K562 (cell line): ENCODE measurements around the gene ATRN. TPM values are rescaled to one million over a fixed set of nuclear protein-coding genes. Genes with fewer than 3 reads are reported as not detected.

Experiments used
- ATAC-seq: fragments of 200-7000 bp; cut with Tn5 transposase; 3 replicates; pipeline ENCODE4 v1.9.1; 2020; ENCODE audit warnings: moderate library complexity
- BruUV-seq: library from RNA; stranded (reverse); fragments of 400-500 nt; replicated peaks from 2 replicates; lab custom pipeline; 2021; lab: Mats Ljungman, UMichigan
- CTCF ChIA-PET: fragments of 300-600 bp; formaldehyde crosslinking; extraction: SDS; loops from one replicate; lab custom pipeline; 2021; ENCODE audit warnings: low intra/inter-chr PET ratio; lab: Yijun Ruan, JAX
- POLR2A ChIA-PET: fragments of 300-600, 350-650 bp; sonication (Branson Sonifier 250); formaldehyde crosslinking; extraction: SDS; loops from one replicate; lab custom pipeline; 2021; ENCODE audit warnings: antibody characterized with exemption, inconsistent platforms; lab: Yijun Ruan, JAX
- DNase-seq, 4 experiments: peaks; one replicate each; pipeline versions ENCODE4 v3.0.0 to v3.0.0-alpha.2; 2011 to 2018; ENCODE audit warnings: low spot score in 3 of 4, mixed read lengths in 3 of 4; ENCODE audit errors: extremely low read depth in 1 of 4
- FAIRE-seq: peaks from 2 replicates; lab custom pipeline; 2011; peaks lifted over from hg19 to GRCh38; lab: Jason Lieb, UNC
- H2AFZ ChIP-seq: 2 replicates; pipeline ENCODE4 v1.6.0; 2011; ENCODE audit warnings: low read depth, low read length, control low read depth, inconsistent platforms
- H3K27ac ChIP-seq: fragments of 200-600 bp; 3 replicates; pipeline ENCODE4 v1.8.0; 2011; ENCODE audit warnings: low read depth, mild to moderate bottlenecking, control low read depth, inconsistent platforms, low read length, moderate library complexity, mixed read lengths; ENCODE audit errors: extremely low read depth
- H3K27me3 ChIP-seq, 2 experiments: fragments of 300-600 bp in 1 of 2; 2 replicates in 1 of 2; 3 replicates in 1 of 2; pipeline versions ENCODE4 v1.6.0 to v1.8.0; 2011; ENCODE audit warnings: inconsistent platforms in 2 of 2, low read length in 2 of 2, mild to moderate bottlenecking in 1 of 2, mixed read lengths in 1 of 2, moderate library complexity in 1 of 2; ENCODE audit not compliant: control insufficient read depth in 2 of 2, insufficient read depth in 2 of 2
- H3K36me3 ChIP-seq: fragments of 300-600 bp; 3 replicates; pipeline ENCODE4 v1.8.0; 2011; ENCODE audit warnings: mild to moderate bottlenecking, low read length, inconsistent platforms; ENCODE audit not compliant: control insufficient read depth, insufficient read depth
- H3K4me1 ChIP-seq, 2 experiments: fragments of 200-600 bp in 1 of 2; replicated peaks in 1 of 2; 2 replicates in 1 of 2; 3 replicates in 1 of 2; pipeline versions ENCODE4 v1.5.1 to v1.8.0; 2011; ENCODE audit warnings: inconsistent platforms in 2 of 2, low read length in 2 of 2, mild to moderate bottlenecking in 1 of 2, mixed read lengths in 1 of 2, moderate library complexity in 1 of 2; ENCODE audit not compliant: control insufficient read depth in 2 of 2, insufficient read depth in 2 of 2
- H3K4me2 ChIP-seq: 2 replicates; pipeline ENCODE4 v1.6.1; 2011; ENCODE audit warnings: low read length, control low read depth, inconsistent platforms, mixed read lengths; ENCODE audit not compliant: insufficient read depth
- H3K4me3 ChIP-seq: fragments of 200-600 bp; sonication (generic), shearing (Covaris generic); 2 replicates; pipeline ENCODE4 v1.5.1; 2016; ENCODE audit warnings: control low read depth, inconsistent platforms
- H3K79me2 ChIP-seq: fragments of 200-600 bp; 3 replicates; pipeline ENCODE4 v1.8.0; 2011; ENCODE audit warnings: low read length, inconsistent platforms; ENCODE audit not compliant: control insufficient read depth, insufficient read depth
- H3K9ac ChIP-seq, 2 experiments: 2 replicates each; pipeline versions ENCODE4 v1.6.0 to v1.6.1; 2011; ENCODE audit warnings: low read depth in 2 of 2, low read length in 2 of 2, control low read depth in 1 of 2, inconsistent platforms in 1 of 2, mild to moderate bottlenecking in 1 of 2, mixed read lengths in 1 of 2; ENCODE audit not compliant: insufficient read depth in 1 of 2
- H3K9me1 ChIP-seq: one replicate; pipeline ENCODE4 v1.6.0; 2011; ENCODE audit warnings: inconsistent platforms, mild to moderate bottlenecking, low read length, moderate library complexity; ENCODE audit not compliant: control insufficient read depth, insufficient read depth
- H3K9me3 ChIP-seq: replicated peaks from 2 replicates; pipeline ENCODE4 v1.5.1; 2011; ENCODE audit warnings: low read depth, low read length, inconsistent platforms; ENCODE audit not compliant: control insufficient read depth, insufficient read depth
- H4K20me1 ChIP-seq: replicated peaks from 2 replicates; pipeline ENCODE4 v1.6.1; 2011; ENCODE audit warnings: low read length, inconsistent platforms, mixed read lengths; ENCODE audit not compliant: control insufficient read depth, insufficient read depth
- ETV6 ChIP-seq, 3 experiments: fragments of 150-350 bp in 1 of 3; sonication (generic) in 1 of 3; formaldehyde crosslinking in 1 of 3; IDR thresholded peaks; 2 replicates each; pipeline versions ENCODE4 v1.6.1 to v1.8.0; 2014 to 2022; ENCODE audit warnings: borderline replicate concordance in 2 of 3, low read depth in 2 of 3, antibody characterized with exemption in 1 of 3, low read length in 1 of 3, mild to moderate bottlenecking in 1 of 3, missing genetic modification reagents in 1 of 3
- FIP1L1 ChIP-seq: fragments of 200-400 bp; formaldehyde crosslinking; IDR thresholded peaks from 2 replicates; pipeline ENCODE4 v1.6.1; 2018; ENCODE audit warnings: mild to moderate bottlenecking, low read depth, low read length; ENCODE audit not compliant: poor library complexity, severe bottlenecking
- FOSL1 ChIP-seq: fragments of 200-800 bp; sonication (Bioruptor generic); conservative IDR thresholded peaks from 2 replicates; pipeline ENCODE4 v1.6.1; 2016; ENCODE audit warnings: missing genetic modification characterization, missing compliant biosample characterization
- FOXA1 ChIP-seq: fragments of 450-650 bp; IDR thresholded peaks from 2 replicates; pipeline ENCODE4 v1.6.1; 2016; ENCODE audit warnings: mild to moderate bottlenecking, borderline replicate concordance
- GATA2 ChIP-seq: sonication (generic); formaldehyde crosslinking; IDR thresholded peaks from 2 replicates; pipeline ENCODE4 v1.4.0; 2020; ENCODE audit warnings: mild to moderate bottlenecking, missing genetic modification reagents
- HSF4 ChIP-seq: fragments of 250-450 bp; sonication (Bioruptor Pico); IDR thresholded peaks from 2 replicates; pipeline ENCODE4 v2.1.2; 2022; ENCODE audit warnings: mild to moderate bottlenecking, moderate library complexity, borderline replicate concordance
- MTA1 ChIP-seq: fragments of 450-650 bp; IDR thresholded peaks from 2 replicates; pipeline ENCODE4 v1.6.1; 2017; ENCODE audit warnings: borderline replicate concordance
- NCOA2 ChIP-seq, 2 experiments: fragments of 450-650 bp; IDR thresholded peaks; 2 replicates each; pipeline ENCODE4 v1.6.1; 2018; ENCODE audit warnings: mild to moderate bottlenecking in 2 of 2, moderate library complexity in 1 of 2; ENCODE audit not compliant: partially characterized antibody in 2 of 2
- RNF2 ChIP-seq: sonication (generic); IDR thresholded peaks from 2 replicates; pipeline ENCODE4 v1.6.1; 2016
- ZNF134 ChIP-seq: fragments of 250-450 bp; sonication (Bioruptor Pico); conservative IDR thresholded peaks from 2 replicates; pipeline ENCODE4 v1.4.0; 2020
- ZNF707 ChIP-seq: fragments of 250-450 bp; sonication (Bioruptor Pico); conservative IDR thresholded peaks from 2 replicates; pipeline ENCODE4 v1.8.0; 2022; ENCODE audit warnings: inconsistent platforms, mild to moderate bottlenecking, moderate library complexity
- WGBS: fragments of 100-300 bp; shearing (Covaris generic); methylation state at CpG from one replicate; pipeline ENCODE4 v1.1.6; 2016; ENCODE audit warnings: low coverage, mixed read lengths; ENCODE audit not compliant: insufficient coverage; ENCODE audit errors: missing lambda C conversion rate; 5-methylcytosine and 5-hydroxymethylcytosine counted together
- in situ Hi-C: fragments of 300-500 bp; cut with MboI; formaldehyde crosslinking; loops from 4 replicates; pipeline ENCODE4 v1.15.0; 2018; ENCODE audit warnings: inconsistent platforms, mixed read lengths
- intact Hi-C: fragments of 100-400 bp; cut with micrococcal nuclease; formaldehyde crosslinking; loops from 2 replicates; pipeline ENCODE4 v1.14.2; 2022
- polyA plus RNA-seq, 8 experiments: library from polyadenylated mRNA; depleted of rRNA in 4 of 8; stranded (reverse) in 5 of 8; unstranded in 3 of 8; fragments of >200 nt; fragmentation: Nextera tagmentation in 2 of 8; fragmentation: Illumina TruSeq in 1 of 8; extraction: Ambion mirVana in 2 of 8; extraction: Trizol in 1 of 8; gene quantifications; 2 replicates each; pipeline versions ENCODE4 v1.2.1 to v1.2.3, GENCODE V29; 2011 to 2014; ENCODE audit warnings: inconsistent platforms in 1 of 8, missing spikeins in 1 of 8
- total RNA-seq, 7 experiments: library from RNA; depleted of rRNA in 6 of 7; stranded (reverse); fragments of >200 nt in 6 of 7; fragmentation: Illumina TruSeq in 2 of 7; extraction: Trizol in 2 of 7; gene quantifications; 2 replicates each; pipeline versions ENCODE4 v1.2.1 to v1.2.3, GENCODE V29; 2011 to 2021; ENCODE audit warnings: low replicate concordance in 1 of 7
- TF ChIP-seq, protein P1 (sequence below), 2 experiments: fragments of 450-650 bp in 1 of 2; sonication (generic) in 1 of 2; formaldehyde crosslinking; conservative IDR thresholded peaks; 2 replicates each; pipeline versions ENCODE4 v1.4.0 to v1.8.1; 2020 to 2022; ENCODE audit warnings: mild to moderate bottlenecking in 1 of 2, missing genetic modification reagents in 1 of 2
- TF ChIP-seq, protein P2 (sequence below): sonication (generic); formaldehyde crosslinking; IDR thresholded peaks from 2 replicates; pipeline ENCODE4 v1.8.1; 2023; ENCODE audit warnings: mild to moderate bottlenecking, missing genetic modification reagents
- TF ChIP-seq, protein P3 (sequence below): fragments of 200-400 bp; formaldehyde crosslinking; IDR thresholded peaks from 2 replicates; pipeline ENCODE4 v1.6.1; 2017; ENCODE audit warnings: mild to moderate bottlenecking, low read depth, low read length, moderate library complexity
- TF ChIP-seq, protein P4 (sequence below): fragments of 250-450 bp; sonication (Bioruptor Pico); IDR thresholded peaks from 2 replicates; pipeline ENCODE4 v1.4.0; 2020; ENCODE audit warnings: mild to moderate bottlenecking, moderate library complexity

ATRN gene
- total and polyA plus RNA-seq, 9 of the 15 experiments (the other 6 are each of a cell fraction or from before 2014, with no cell fraction given), result 0.69 to 16.5 (median 7.6) TPM

DNA sequence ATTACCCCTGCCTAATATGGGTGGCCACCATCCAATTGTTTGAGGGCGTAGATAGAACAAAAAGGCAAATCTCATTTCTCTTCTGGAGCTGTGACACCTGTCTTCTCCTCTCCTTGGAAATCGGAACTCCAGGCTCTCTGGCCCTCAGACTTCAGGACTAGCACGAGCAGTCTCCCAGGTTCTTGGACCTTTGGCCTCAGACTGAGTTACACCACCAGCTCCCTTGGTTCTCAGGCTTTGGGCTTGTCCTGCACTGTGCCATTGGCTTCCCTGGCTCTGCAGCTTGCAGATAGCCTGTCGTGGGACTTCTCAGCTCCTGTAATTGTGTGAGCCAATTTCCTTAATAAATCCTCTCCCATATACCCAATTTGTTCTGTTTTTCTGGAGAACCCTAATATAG, 34.3 kb downstream of the ATRN start:
- H3K4me3 ChIP-seq, result no peak overlapping the region
- no peak overlapping the region for H3K4me2 ChIP-seq
- no peaks in the 10 kb centered on the region for H3K9me1 ChIP-seq
- no peak for ATAC-seq
- no peaks in the 10 kb centered on the region for H3K27me3 ChIP-seq
- WGBS, result 43% methylated on average over 3 of the region's 4 CpGs
- H4K20me1 ChIP-seq, result no peaks in the 10 kb centered on the region
- no peaks in the 10 kb centered on the region for H3K79me2 ChIP-seq
- H3K9ac ChIP-seq, result no peak overlapping the region
- POLR2A ChIA-PET, result no interaction called here
- H2AFZ ChIP-seq, result no peak overlapping the region
- no peaks in the 10 kb centered on the region for H3K4me1 ChIP-seq
- CTCF ChIA-PET, result no interaction called here
- H3K36me3 ChIP-seq, result no peaks in the 10 kb centered on the region
- intact Hi-C loops (no loop called here), in situ Hi-C loops (no loop called here)
- FAIRE-seq, result no peak
- no peak overlapping the region for H3K27ac ChIP-seq
- H3K9me3 ChIP-seq, result no peaks in the 10 kb centered on the region
- no TSS peak for BruUV-seq
- no peak for DNase-seq
- TF ChIP-seq FOXA1 (no peak), NCOA2 (IDR thresholded peaks at IDR 0.05; ENCODE audit: partially characterized antibody in 2 of 2) (no peak), MTA1 (no peak), FIP1L1 (no peak), HSF4 (CRISPR knock-in tag) (no peak), ETV6 (IDR thresholded peaks at IDR 0.05; ENCODE audit: borderline replicate concordance in 1 of 2, low read depth in 2 of 2, low read length in 1 of 2) (no peak), ETV6 (CRISPR knock-in tag; IDR thresholded peaks at IDR 0.05; ENCODE audit: borderline replicate concordance) (no peak), RNF2 (no peak), FOSL1 (tag) (no peak), ZNF707 (CRISPR knock-in tag) (no peak), GATA2 (CRISPR knock-in tag) (no peak), ZNF134 (no peak)
- TF ChIP-seq, protein P1, sequence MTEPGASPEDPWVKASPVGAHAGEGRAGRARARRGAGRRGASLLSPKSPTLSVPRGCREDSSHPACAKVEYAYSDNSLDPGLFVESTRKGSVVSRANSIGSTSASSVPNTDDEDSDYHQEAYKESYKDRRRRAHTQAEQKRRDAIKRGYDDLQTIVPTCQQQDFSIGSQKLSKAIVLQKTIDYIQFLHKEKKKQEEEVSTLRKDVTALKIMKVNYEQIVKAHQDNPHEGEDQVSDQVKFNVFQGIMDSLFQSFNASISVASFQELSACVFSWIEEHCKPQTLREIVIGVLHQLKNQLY (CRISPR knock-in tag; conservative IDR thresholded peaks at IDR 0.05), result no peak
- TF ChIP-seq, protein P2, sequence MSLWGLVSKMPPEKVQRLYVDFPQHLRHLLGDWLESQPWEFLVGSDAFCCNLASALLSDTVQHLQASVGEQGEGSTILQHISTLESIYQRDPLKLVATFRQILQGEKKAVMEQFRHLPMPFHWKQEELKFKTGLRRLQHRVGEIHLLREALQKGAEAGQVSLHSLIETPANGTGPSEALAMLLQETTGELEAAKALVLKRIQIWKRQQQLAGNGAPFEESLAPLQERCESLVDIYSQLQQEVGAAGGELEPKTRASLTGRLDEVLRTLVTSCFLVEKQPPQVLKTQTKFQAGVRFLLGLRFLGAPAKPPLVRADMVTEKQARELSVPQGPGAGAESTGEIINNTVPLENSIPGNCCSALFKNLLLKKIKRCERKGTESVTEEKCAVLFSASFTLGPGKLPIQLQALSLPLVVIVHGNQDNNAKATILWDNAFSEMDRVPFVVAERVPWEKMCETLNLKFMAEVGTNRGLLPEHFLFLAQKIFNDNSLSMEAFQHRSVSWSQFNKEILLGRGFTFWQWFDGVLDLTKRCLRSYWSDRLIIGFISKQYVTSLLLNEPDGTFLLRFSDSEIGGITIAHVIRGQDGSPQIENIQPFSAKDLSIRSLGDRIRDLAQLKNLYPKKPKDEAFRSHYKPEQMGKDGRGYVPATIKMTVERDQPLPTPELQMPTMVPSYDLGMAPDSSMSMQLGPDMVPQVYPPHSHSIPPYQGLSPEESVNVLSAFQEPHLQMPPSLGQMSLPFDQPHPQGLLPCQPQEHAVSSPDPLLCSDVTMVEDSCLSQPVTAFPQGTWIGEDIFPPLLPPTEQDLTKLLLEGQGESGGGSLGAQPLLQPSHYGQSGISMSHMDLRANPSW, result no peak
- TF ChIP-seq, protein P3, sequence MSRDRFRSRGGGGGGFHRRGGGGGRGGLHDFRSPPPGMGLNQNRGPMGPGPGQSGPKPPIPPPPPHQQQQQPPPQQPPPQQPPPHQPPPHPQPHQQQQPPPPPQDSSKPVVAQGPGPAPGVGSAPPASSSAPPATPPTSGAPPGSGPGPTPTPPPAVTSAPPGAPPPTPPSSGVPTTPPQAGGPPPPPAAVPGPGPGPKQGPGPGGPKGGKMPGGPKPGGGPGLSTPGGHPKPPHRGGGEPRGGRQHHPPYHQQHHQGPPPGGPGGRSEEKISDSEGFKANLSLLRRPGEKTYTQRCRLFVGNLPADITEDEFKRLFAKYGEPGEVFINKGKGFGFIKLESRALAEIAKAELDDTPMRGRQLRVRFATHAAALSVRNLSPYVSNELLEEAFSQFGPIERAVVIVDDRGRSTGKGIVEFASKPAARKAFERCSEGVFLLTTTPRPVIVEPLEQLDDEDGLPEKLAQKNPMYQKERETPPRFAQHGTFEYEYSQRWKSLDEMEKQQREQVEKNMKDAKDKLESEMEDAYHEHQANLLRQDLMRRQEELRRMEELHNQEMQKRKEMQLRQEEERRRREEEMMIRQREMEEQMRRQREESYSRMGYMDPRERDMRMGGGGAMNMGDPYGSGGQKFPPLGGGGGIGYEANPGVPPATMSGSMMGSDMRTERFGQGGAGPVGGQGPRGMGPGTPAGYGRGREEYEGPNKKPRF, result no peak
- TF ChIP-seq, protein P4, sequence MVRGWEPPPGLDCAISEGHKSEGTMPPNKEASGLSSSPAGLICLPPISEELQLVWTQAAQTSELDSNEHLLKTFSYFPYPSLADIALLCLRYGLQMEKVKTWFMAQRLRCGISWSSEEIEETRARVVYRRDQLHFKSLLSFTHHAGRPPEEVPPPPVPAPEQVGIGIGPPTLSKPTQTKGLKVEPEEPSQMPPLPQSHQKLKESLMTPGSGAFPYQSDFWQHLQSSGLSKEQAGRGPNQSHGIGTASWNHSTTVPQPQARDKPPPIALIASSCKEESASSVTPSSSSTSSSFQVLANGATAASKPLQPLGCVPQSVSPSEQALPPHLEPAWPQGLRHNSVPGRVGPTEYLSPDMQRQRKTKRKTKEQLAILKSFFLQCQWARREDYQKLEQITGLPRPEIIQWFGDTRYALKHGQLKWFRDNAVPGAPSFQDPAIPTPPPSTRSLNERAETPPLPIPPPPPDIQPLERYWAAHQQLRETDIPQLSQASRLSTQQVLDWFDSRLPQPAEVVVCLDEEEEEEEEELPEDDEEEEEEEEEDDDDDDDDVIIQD (CRISPR knock-in tag), result no peak
